ENCODE data around the gene PRSS16.

The PRSS16 gene

GRCh38 chr6:27288136-27289044 lies 40.9 kb downstream of the PRSS16 start:
- DNase-seq: no peak

GRCh38 chr6:27290065-27290849 lies 42.8 kb downstream of the PRSS16 start:
- DNase-seq: no peak

DNA sequence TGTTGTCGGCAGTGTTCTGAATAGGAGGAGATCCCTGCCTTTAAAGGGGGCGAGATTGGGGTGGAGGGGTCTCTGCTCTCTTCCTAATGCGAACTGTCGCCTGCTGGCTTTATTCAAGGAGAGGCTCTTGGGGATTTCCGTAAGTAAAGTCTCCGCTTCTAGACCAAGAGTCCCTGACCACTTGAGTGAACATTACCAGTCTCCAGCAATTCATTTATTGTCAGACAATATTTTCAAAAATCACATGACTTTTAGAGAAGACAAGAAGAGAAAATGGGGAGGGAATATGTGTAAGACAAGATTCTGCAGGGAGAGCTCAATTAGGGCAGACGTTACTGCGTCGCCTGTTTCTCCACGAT lies 43.3 kb downstream of the PRSS16 start:
- no peak for DNase-seq

GRCh38 chr6:27293436-27294098 lies 46.1 kb downstream of the PRSS16 start:
- DNase-seq: no peak

- DNase-seq: no peak
These were observed 46.9 kb downstream of the PRSS16 start for GRCh38 chr6:27294409-27294808.

DNA sequence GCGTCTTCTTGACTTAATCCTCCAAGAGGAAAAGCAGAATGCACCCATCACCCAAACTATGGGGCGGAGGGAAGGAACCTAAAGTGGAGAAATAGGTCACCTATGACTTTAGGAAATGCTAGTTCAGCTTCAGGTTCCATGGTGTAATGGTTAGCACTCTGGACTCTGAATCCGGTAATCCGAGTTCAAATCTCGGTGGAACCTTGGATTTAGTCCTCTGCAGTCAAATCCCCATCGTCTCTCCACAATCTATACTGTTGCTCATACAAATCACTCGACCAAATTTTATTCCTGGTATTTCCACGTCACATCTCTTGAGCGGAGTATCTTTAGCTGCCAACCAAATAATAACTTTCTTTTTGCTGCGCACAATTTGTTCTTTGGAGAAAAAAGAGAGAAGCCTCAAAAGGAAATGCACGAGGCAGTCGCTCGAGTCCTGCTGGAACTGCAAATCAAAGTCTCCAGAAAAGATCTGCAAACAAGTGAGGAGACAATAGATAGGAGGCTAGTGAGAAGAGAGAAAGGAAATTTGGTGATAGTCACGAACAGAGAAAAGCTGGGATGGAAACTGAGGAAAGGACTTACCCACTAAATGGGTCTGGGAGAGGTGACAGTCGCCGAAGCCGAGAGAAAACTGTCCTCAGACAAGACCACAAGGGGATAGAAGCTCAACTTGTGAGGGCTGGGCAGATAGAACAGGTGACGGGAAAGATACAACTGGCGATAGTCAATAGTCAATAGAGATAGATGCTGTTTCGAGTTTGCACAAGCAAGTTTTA lies 48.0 kb downstream of the PRSS16 start:
- no peak for DNase-seq

GRCh38 chr6:27296106-27296783 lies 48.7 kb downstream of the PRSS16 start:
- no peak for DNase-seq

- no peak for DNase-seq
These were observed 50.0 kb downstream of the PRSS16 start for GRCh38 chr6:27297484-27297856.

DNA sequence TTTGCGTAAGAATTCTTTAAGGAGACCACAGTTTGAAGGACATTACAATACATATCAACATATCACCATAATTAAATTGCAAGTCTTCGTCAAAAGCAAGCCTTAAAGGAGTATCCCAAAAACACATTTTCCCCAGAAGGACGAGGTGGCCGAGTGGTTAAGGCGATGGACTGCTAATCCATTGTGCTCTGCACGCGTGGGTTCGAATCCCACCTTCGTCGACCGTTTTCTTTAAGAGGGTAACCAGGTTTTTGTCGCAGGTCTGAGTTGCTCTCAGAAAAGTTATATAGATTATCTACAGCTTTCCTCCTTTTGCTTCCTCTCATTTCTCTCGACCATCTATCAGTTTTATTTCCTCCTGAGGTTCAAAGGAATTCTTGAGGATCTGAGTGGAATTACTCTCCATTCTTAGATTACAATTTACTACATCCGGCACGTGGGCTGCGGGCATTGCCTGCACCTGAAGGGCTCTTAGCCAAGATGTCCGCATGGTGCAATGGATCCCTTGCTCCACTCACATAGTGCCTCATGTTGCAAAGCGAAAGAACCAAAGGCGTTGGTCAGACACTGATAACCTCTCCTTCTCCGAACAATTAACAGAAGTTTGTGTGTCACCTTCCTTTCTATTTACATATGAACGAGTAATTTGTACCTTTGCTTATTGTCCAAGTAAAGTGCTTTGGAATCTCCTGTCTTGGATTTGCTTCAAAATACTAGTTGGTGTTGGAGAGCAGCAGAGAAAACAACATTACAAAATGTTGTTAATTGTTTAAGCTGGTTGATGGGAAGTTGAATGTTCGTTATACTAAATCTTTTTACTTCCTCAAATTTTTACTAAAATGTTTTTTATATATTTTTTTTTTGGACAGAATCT lies 50.6 kb downstream of the PRSS16 start:
- no peak for DNase-seq

GRCh38 chr6:27303613-27304272 lies 56.2 kb downstream of the PRSS16 start:
- DNase-seq: no peak
